PC-3 (cell line): Measurements from ENCODE around the gene MX1. TPM values are rescaled to one million over a fixed set of nuclear protein-coding genes. Genes with fewer than 3 reads are reported as not detected.

Experiments used
- ATAC-seq: fragments of 200-7000 bp; cut with Tn5 transposase; 2 replicates; pipeline ENCODE4 v1.9.1; 2020; ENCODE audit warnings: mild to moderate bottlenecking, moderate library complexity
- BruUV-seq: library from RNA; stranded (reverse); fragments of 400-500 nt; replicated peaks from 2 replicates; lab custom pipeline; 2021; lab: Mats Ljungman, UMichigan
- CTCF ChIA-PET: fragments of 300-600 bp; sonication (Branson Sonifier 250); formaldehyde crosslinking; loops from one replicate; lab custom pipeline; 2022; ENCODE audit warnings: antibody characterized with exemption; lab: Charles Lee
- POLR2A ChIA-PET: fragments of 300-600 bp; sonication (Branson Sonifier 250); formaldehyde crosslinking; loops from one replicate; lab custom pipeline; 2022; ENCODE audit warnings: antibody characterized with exemption; ENCODE audit not compliant: unreplicated experiment; lab: Charles Lee
- DNase-seq: peaks from one replicate; pipeline ENCODE4 v3.0.0-alpha.2; 2015
- H2AFZ ChIP-seq: fragments of 300-600 bp; sonication (generic); 2 replicates; pipeline ENCODE4 v1.6.0; 2016; ENCODE audit warnings: antibody characterized with exemption, low read length
- H3F3A ChIP-seq: fragments of 300-600 bp; sonication (generic); one replicate; pipeline ENCODE4 v1.6.0; 2017; ENCODE audit warnings: antibody characterized with exemption, low read length, control low read depth, mild to moderate bottlenecking; ENCODE audit not compliant: unreplicated experiment
- H3K27ac ChIP-seq: fragments of 300-600 bp; sonication (generic); 2 replicates; pipeline ENCODE4 v1.5.1; 2016; ENCODE audit warnings: mild to moderate bottlenecking, low read length
- H3K27me3 ChIP-seq: fragments of 300-600 bp; sonication (generic); 2 replicates; pipeline ENCODE4 v1.6.1; 2016; ENCODE audit warnings: low read length, mixed read lengths
- H3K36me3 ChIP-seq: fragments of 300-600 bp; sonication (generic); 2 replicates; pipeline ENCODE4 v1.6.1; 2016; ENCODE audit warnings: low read depth, mixed run types, low read length, mixed read lengths
- H3K4me1 ChIP-seq: fragments of 300-600 bp; sonication (generic); 2 replicates; pipeline ENCODE4 v1.5.1; 2016; ENCODE audit warnings: low read length; ENCODE audit not compliant: insufficient read depth
- H3K4me2 ChIP-seq: fragments of 300-600 bp; sonication (generic); 2 replicates; pipeline ENCODE4 v1.6.0; 2016; ENCODE audit warnings: low read length
- H3K4me3 ChIP-seq: fragments of 300-600 bp; sonication (generic); 2 replicates; pipeline ENCODE4 v1.5.1; 2016; ENCODE audit warnings: mild to moderate bottlenecking, low read length, mixed read lengths
- H3K79me2 ChIP-seq: fragments of 300-600 bp; sonication (generic); 2 replicates; pipeline ENCODE4 v1.6.1; 2017; ENCODE audit warnings: low read length, mixed read lengths
- H3K9ac ChIP-seq: fragments of 300-600 bp; sonication (generic); 2 replicates; pipeline ENCODE4 v1.6.0; 2016; ENCODE audit warnings: mild to moderate bottlenecking, low read length
- H3K9me2 ChIP-seq: fragments of 300-600 bp; sonication (generic); replicated peaks from 2 replicates; pipeline ENCODE4 v1.6.1; 2016; ENCODE audit warnings: mixed run types, low read length, mixed read lengths
- H3K9me3 ChIP-seq: fragments of 300-600 bp; sonication (generic); 2 replicates; pipeline ENCODE4 v1.6.1; 2016; ENCODE audit warnings: low read length, mixed read lengths
- H4K20me1 ChIP-seq: fragments of 300-600 bp; sonication (generic); 2 replicates; pipeline ENCODE4 v1.6.1; 2016; ENCODE audit warnings: low read length, mixed read lengths
- EZH2 ChIP-seq: fragments of 300-600 bp; sonication (generic); IDR thresholded peaks from one replicate; pipeline ENCODE4 v1.6.1; 2017; ENCODE audit warnings: antibody characterized with exemption, mild to moderate bottlenecking, low read length; ENCODE audit not compliant: unreplicated experiment
- EZH2phosphoT487 ChIP-seq: fragments of 300-600 bp; sonication (generic); IDR thresholded peaks from 2 replicates; pipeline ENCODE4 v1.6.1; 2018; ENCODE audit warnings: mild to moderate bottlenecking, antibody characterized with exemption, low read length, borderline replicate concordance
- intact Hi-C: fragments of 100-400 bp; cut with micrococcal nuclease; formaldehyde crosslinking; loops from 2 replicates; pipeline ENCODE4 v1.9.0; 2023
- total RNA-seq: library from RNA; depleted of rRNA; stranded (reverse); fragments of >200 nt; gene quantifications from 2 replicates; pipeline ENCODE4 v1.2.3, GENCODE V29; 2014; rRNA removed
- TF ChIP-seq, protein P1 (sequence below): fragments of 300-600 bp; sonication (generic); conservative IDR thresholded peaks from 2 replicates; pipeline ENCODE4 v1.5.1; 2017; ENCODE audit warnings: antibody characterized with exemption, low read depth, mild to moderate bottlenecking, low read length

Gene MX1
- total RNA-seq, 1 experiment from 2014 or later: 12.6 TPM

GRCh38 chr21:41508415-41509144 lies 82.5 kb downstream of the MX1 start:
- Histone ChIP-seq H4K20me1 (no peaks in the 10 kb centered on the region), H3K27me3 (no peaks in the 10 kb centered on the region), H3K9me2 (no peaks in the 10 kb centered on the region), H3K9ac (peak overlapping the region; percentile 61), H3K9me3 (no peaks in the 10 kb centered on the region), H3F3A (no peaks in the 10 kb centered on the region), H2AFZ (peak overlapping the region; percentile 83), H3K4me1 (peaks cover 20% of the 10 kb centered on the region), H3K79me2 (peaks cover 8% of the 10 kb centered on the region), H3K4me2 (peak overlapping the region; percentile 96), H3K36me3 (no peaks in the 10 kb centered on the region), H3K27ac (no peak overlapping the region), H3K4me3 (peak overlapping the region; percentile 83)
- ChIA-PET POLR2A (interaction anchor here (0.6 to 1.0 kb wide), 4 partner anchors 26 to 75 kb away, joined by 4 to 8 read pairs (median 6); no protein-coding TSS in a partner anchor), CTCF (interaction anchor here (1.0 to 1.8 kb wide), 3 partner anchors 72 to 104 kb away, joined by 3 to 7 read pairs (median 4); no protein-coding TSS in a partner anchor)
- TSS peak; percentile 72 for BruUV-seq
- DNase-seq: no peak
- intact Hi-C loops: loop anchor here (1.0 to 10.0 kb wide), 3 partner anchors 72 to 259 kb away; partner anchors contain the start of gene RIPK4
- no peak for TF ChIP-seq EZH2phosphoT487
- TF ChIP-seq EZH2: no peak
- TF ChIP-seq, protein P1, sequence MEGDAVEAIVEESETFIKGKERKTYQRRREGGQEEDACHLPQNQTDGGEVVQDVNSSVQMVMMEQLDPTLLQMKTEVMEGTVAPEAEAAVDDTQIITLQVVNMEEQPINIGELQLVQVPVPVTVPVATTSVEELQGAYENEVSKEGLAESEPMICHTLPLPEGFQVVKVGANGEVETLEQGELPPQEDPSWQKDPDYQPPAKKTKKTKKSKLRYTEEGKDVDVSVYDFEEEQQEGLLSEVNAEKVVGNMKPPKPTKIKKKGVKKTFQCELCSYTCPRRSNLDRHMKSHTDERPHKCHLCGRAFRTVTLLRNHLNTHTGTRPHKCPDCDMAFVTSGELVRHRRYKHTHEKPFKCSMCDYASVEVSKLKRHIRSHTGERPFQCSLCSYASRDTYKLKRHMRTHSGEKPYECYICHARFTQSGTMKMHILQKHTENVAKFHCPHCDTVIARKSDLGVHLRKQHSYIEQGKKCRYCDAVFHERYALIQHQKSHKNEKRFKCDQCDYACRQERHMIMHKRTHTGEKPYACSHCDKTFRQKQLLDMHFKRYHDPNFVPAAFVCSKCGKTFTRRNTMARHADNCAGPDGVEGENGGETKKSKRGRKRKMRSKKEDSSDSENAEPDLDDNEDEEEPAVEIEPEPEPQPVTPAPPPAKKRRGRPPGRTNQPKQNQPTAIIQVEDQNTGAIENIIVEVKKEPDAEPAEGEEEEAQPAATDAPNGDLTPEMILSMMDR: no peak
- ATAC-seq: peak; percentile 28

Other genes with a start within 250 kb of the MX1 start
- not detected in 2 replicates for gene FAM3B, start 109.4 kb upstream of the MX1 start, total RNA-seq
- 0.15 and 0.46 TPM in 2 replicates for gene MX2, start 64.2 kb upstream of the MX1 start, total RNA-seq
- gene TMPRSS2, start 81.9 kb downstream of the MX1 start, total RNA-seq: 9.3 and 15.8 TPM in 2 replicates